Measurements from ENCODE around the gene PBLD.

PBLD gene

DNA sequence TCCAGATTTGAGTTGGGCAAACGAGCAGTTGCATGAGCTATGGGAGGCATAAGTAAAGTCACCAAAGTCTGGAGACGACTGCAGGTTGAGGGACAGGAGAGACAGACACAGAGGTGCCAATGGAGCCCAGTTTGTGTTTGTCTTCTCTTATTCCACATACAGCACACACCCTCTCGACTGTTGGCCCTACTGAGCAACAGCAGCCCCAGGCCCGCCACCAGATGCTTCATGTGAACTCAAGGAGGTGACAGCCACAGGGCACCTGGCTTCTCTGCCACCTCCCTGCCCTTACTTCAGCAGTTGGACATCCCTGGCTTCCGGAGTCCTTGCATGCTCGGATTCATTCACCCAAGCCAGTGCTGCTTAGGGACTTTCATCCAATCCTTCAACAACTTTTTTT, 94.4 kb downstream of the PBLD start:
- DNase-seq (ENCODE audit: low read depth in 4 of 4, low spot score in 1 of 4), result no peak

DNA sequence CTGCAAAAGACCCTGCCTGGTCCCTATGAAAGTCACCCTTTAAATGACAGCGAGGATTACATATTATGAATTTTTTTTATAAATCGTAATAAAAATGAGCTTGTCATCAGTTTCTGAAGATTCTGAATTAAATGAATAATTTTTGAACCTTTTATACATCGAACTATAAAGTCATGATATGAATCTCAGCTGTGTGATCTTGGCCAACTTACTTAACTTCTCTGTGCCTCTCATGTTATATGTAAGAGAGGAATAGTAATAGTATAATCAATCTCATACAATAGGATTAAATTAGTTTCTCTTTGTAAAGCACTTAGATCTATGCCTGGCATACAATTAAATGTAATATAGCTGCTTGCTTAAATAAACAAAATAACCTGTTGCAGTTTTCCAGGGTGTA, 95.6 kb downstream of the PBLD start:
- DNase-seq (ENCODE audit: low read depth in 4 of 4, low spot score in 1 of 4), result no peak

DNA sequence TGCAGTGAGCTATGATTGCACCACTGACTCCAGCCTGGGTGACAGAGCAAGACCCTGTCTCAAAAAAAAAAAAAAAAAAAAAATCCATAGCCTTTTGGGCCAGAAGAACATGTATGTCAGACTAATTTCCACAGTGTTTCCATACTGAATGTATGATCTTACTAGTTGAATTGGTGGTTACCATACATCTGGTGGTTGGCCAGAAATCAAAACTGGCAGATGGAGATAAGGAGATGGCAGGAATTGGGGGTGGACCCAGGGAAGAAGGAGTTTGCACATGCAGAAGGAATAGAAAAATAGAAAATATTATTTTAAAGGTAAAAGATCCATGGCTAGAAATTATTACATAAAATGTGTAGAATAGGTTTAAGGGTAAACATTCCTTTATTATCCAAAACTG, 97.1 kb downstream of the PBLD start:
- no peak for DNase-seq (ENCODE audit: low read depth in 4 of 4, low spot score in 1 of 4)

DNA sequence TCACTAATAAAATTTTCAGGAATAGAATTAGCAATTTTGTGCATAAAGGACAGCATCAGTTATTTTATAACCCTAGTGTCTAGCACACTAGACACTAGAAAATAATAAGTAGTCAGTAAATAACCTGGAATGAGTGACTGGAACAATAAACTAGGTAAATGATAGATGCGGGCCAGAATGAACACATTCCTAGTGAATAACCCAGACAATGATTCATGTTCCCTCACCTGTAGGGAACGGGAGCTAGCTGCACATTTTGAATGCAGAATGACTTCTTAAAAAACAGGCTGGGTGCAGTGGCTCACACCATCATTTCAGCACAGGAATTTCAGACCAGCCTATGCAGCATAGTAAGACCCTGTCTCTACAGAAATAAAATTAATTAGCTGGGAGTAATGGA, 97.6 kb downstream of the PBLD start:
- no peak for DNase-seq (ENCODE audit: low read depth in 4 of 4, low spot score in 1 of 4)

DNA sequence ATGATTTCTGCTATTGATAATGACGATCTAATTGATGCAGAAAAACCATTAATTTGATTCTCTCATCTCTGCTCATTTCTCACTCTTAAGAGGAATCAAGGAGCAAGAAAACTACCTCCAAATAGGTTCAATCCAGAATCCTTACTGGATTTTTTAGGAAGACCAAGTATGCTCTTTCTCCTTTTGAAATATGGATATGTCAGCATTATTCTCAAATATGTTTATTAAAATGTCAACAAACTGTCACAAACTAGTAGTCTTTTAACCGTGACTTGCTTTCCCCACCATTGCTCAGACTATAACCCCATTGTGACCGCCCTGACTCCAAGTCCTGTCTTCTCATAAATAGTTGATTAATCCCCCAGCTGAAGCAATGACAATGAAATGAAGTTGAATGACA, 99.7 kb downstream of the PBLD start:
- DNase-seq (ENCODE audit: low read depth in 4 of 4, low spot score in 1 of 4), result no peak
